Measurements from ENCODE around the gene PRSS56. TPM values are rescaled to one million over a fixed set of nuclear protein-coding genes. Genes with fewer than 3 reads are reported as not detected.
A peak's percentile ranks its signal among the peaks of the same experiment; 100 is the strongest.

The PRSS56 gene
- total and polyA plus RNA-seq, 2 of the 13 experiments (the other 11 are each of a cell fraction or from before 2014, with no cell fraction given) = not detected

GRCh38 chr2:232524771-232525170, 4.6 kb downstream of the PRSS56 start:
- intact Hi-C loops (cut with micrococcal nuclease; ENCODE audit: unreplicated experiment) (loop anchor here (5.0 to 10.0 kb wide), 3 partner anchors 47 to 620 kb away; no protein-coding TSS in a partner anchor), in situ Hi-C loops (cut with HindIII; ENCODE audit: extremely low pct_ligation_motif_present, low pct_unique_long_range_greater_than_20kb) (no loop called here)
- ATAC-seq (no peak), DNase-seq (ENCODE audit: low spot score) (no peak), FAIRE-seq (no peak)
- Histone ChIP-seq H3K36me3 (replicated peaks in 1 of 2; ENCODE audit: control insufficient read depth in 1 of 2, insufficient read depth in 2 of 2, low read length in 2 of 2) (no peaks in the 10 kb centered on the region), H3K9me3 (ENCODE audit: low read length) (no peaks in the 10 kb centered on the region), H3K9ac (ENCODE audit: insufficient read depth, low read depth, low read length) (no peak overlapping the region), H3K27ac (ENCODE audit: extremely low read length, insufficient read depth, low read length) (no peak overlapping the region), H4K20me1 (ENCODE audit: insufficient read depth, low read length) (no peaks in the 10 kb centered on the region), H3K27me3 (ENCODE audit: control insufficient read depth in 1 of 2, insufficient read depth in 2 of 2, low read length in 2 of 2) (peaks cover 33 to 86% of the 10 kb centered on the region in 2 experiments), H3K4me1 (ENCODE audit: insufficient read depth, low read length) (peaks cover 37% of the 10 kb centered on the region), H3K4me2 (ENCODE audit: low read depth, low read length) (no peak overlapping the region), H3K4me3 (replicated peaks in 1 of 3; ENCODE audit: insufficient read depth in 1 of 3, low read depth in 2 of 3, low read length in 3 of 3) (peak overlapping the region in 1 of 3 experiments; percentile 73; a peak in 1 of 6 replicates), H2AFZ (ENCODE audit: low read length) (no peak overlapping the region), H3K79me2 (ENCODE audit: insufficient read depth, low read length) (no peaks in the 10 kb centered on the region)
- ChIA-PET CTCF (ENCODE audit: low intra/inter-chr PET ratio, low total read pairs) (no interaction called here), POLR2A (no interaction called here)
- 79% methylated on average over 4 of the region's 6 CpGs for WGBS (ENCODE audit: low lambda C conversion rate)
- no TSS peak for BruUV-seq (replicated peaks)
- TF ChIP-seq ZNF839 (CRISPR knock-in tag; IDR thresholded peaks at IDR 0.05; ENCODE audit: borderline replicate concordance) = 0 out of 2 replicates have a peak, but pooled peaks have one; percentile 10
- TF ChIP-seq USF2 (IDR thresholded peaks at IDR 0.05; ENCODE audit: low read depth, low read length) = no peak
- TF ChIP-seq USF2 (CRISPR knock-in tag; IDR thresholded peaks at IDR 0.05; ENCODE audit: borderline replicate concordance) = no peak
- no peak for TF ChIP-seq ZNF660 (CRISPR knock-in tag; IDR thresholded peaks at IDR 0.05; ENCODE audit: borderline replicate concordance, low read depth)

- Histone ChIP-seq H4K20me1 (ENCODE audit: insufficient read depth, low read length) (no peaks in the 10 kb centered on the region), H3K4me3 (replicated peaks in 1 of 3; ENCODE audit: insufficient read depth in 1 of 3, low read depth in 2 of 3, low read length in 3 of 3) (peak overlapping the region in 1 of 3 experiments; percentile 53; a peak in 1 of 6 replicates), H3K9ac (ENCODE audit: insufficient read depth, low read depth, low read length) (no peak overlapping the region), H2AFZ (ENCODE audit: low read length) (no peak overlapping the region), H3K36me3 (replicated peaks in 1 of 2; ENCODE audit: control insufficient read depth in 1 of 2, insufficient read depth in 2 of 2, low read length in 2 of 2) (no peaks in the 10 kb centered on the region), H3K27me3 (ENCODE audit: control insufficient read depth in 1 of 2, insufficient read depth in 2 of 2, low read length in 2 of 2) (peaks cover 34 to 88% of the 10 kb centered on the region in 2 experiments), H3K79me2 (ENCODE audit: insufficient read depth, low read length) (no peaks in the 10 kb centered on the region), H3K27ac (ENCODE audit: extremely low read length, insufficient read depth, low read length) (no peak overlapping the region), H3K9me3 (ENCODE audit: low read length) (no peaks in the 10 kb centered on the region), H3K4me1 (ENCODE audit: insufficient read depth, low read length) (peaks cover 37% of the 10 kb centered on the region), H3K4me2 (ENCODE audit: low read depth, low read length) (peak overlapping the region; percentile 71; the same call in 1 of the 2 replicates)
- ChIA-PET CTCF (ENCODE audit: low intra/inter-chr PET ratio, low total read pairs) (no interaction called here), POLR2A (interaction anchor here (1.6 kb wide), 1 partner anchor 25 kb away, joined by 3 read pairs; the partner anchor contains the start of genes EIF4E2 and TIGD1)
- 27% methylated on average over 3 of the region's 14 CpGs for WGBS (ENCODE audit: low lambda C conversion rate)
- DNase-seq (ENCODE audit: low spot score) (no peak), FAIRE-seq (no peak), ATAC-seq (no peak)
- intact Hi-C loops (cut with micrococcal nuclease; ENCODE audit: unreplicated experiment) = loop anchor here (10.0 kb wide), 1 partner anchor 620 kb away; no protein-coding TSS in a partner anchor
- in situ Hi-C loops (cut with HindIII; ENCODE audit: extremely low pct_ligation_motif_present, low pct_unique_long_range_greater_than_20kb) = no loop called here
- BruUV-seq (replicated peaks) = no TSS peak
- no peak for TF ChIP-seq PBX2 (CRISPR knock-in tag; IDR thresholded peaks at IDR 0.05)
- no peak for TF ChIP-seq DZIP1 (CRISPR knock-in tag; IDR thresholded peaks at IDR 0.05)
- no peak for TF ChIP-seq HMG20A (CRISPR knock-in tag; IDR thresholded peaks at IDR 0.05; ENCODE audit: borderline replicate concordance)
- no peak for TF ChIP-seq SP4 (CRISPR knock-in tag; IDR thresholded peaks at IDR 0.05)
- TF ChIP-seq KLF16 (CRISPR knock-in tag; IDR thresholded peaks at IDR 0.05) = no peak
- no peak for TF ChIP-seq ZFY (CRISPR knock-in tag; IDR thresholded peaks at IDR 0.05)
- no peak for TF ChIP-seq ZBTB3 (CRISPR knock-in tag; IDR thresholded peaks at IDR 0.05; ENCODE audit: borderline replicate concordance, low read depth)
These were observed 5.0 kb downstream of the PRSS56 start for GRCh38 chr2:232525199-232525598.

All from HepG2 (cell line).